Effector CD4-positive, alpha-beta T cell (primary cell): Measurements from ENCODE around the gene LUZP2. TPM values are rescaled to one million over a fixed set of nuclear protein-coding genes. Genes with fewer than 3 reads are reported as not detected.

Source experiments
- DNase-seq: peaks from one replicate; pipeline ENCODE4 v3.0.0-alpha.2; 2020
- total RNA-seq: gene quantifications from one replicate; lab custom pipeline; 2026; lab: John Stamatoyannopoulos, UW

The LUZP2 gene
- not detected for total RNA-seq

GRCh38 chr11:24496736-24497725 is at the start of gene LUZP2:
Gene LUZP2, plus strand, starts transcription at chr11:24497053.
- no peak for DNase-seq

DNA sequence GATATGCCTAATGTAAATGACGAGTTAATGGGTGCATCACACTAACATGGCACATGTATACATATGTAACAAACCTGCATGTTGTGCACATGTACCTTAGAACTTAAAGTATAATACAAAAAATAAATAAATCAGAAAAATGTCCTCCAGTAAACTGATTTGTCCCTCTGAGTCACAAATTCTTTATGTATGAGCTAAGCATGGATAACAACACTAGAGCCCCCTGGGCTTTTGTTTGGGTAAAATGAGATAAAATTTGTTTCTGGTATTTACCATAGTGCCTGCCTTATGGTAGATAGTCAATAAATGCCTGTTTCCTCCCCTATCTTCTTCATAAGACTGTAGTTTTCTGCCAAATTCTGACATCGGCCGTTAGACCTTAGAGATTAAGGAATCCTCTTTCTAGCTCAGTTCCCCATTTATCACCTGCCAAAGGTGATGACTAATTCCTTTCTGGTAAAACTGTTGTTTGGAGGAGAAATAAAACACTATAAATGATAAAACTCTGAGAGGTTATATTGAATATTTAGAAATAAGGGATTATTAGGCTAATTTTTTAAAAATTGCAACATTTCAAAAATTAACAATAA is 43.6 kb upstream of the LUZP2 start:
- no peak for DNase-seq

GRCh38 chr11:24457985-24458384 is 38.9 kb upstream of the LUZP2 start:
- no peak for DNase-seq

DNA sequence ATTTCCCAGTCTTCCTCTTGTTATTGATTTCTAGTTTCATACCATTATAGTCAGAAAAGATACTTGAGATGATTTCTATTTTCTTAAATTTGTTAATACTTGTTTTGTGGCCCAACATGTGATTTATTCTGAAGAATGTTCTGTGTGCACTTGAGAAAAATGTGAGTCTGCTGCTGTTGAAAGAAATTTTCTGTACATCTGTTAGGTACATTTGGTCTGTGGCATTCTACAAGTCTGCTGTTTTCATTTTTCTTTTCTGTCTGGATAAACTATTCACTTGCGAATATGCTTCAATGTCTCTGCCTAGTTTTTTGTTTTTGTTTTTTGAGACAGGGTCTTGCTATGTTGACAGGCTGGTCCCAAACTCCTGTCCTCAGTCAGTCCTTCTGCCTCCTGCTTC is 26.4 kb upstream of the LUZP2 start:
- DNase-seq, result no peak

- DNase-seq, result no peak
Measured at GRCh38 chr11:24471084-24471483, 25.8 kb upstream of the LUZP2 start.

GRCh38 chr11:24478718-24479117 is 18.1 kb upstream of the LUZP2 start:
- no peak for DNase-seq

GRCh38 chr11:24489477-24489876 is 7.4 kb upstream of the LUZP2 start:
- DNase-seq, result no peak

DNA sequence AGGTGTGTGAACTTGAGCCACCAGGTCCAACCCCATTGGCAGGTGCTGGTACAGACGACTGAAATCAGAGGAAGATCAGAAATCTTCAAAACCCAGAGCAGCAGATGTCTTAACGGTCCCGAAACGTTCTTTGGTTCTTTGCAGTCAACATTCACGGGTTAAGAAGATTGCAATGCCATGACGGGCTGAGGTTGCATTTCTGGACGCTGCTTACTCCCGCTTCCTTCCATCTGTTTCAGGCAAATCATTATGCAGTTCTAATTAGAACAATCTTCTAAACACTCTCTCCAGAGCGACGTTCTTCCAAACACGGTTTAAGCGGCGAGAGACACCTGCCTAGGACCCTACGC is 492 bp upstream of the LUZP2 start:
- no peak for DNase-seq

GRCh38 chr11:24497831-24498230 is 978 bp downstream of the LUZP2 start:
- no peak for DNase-seq

DNA sequence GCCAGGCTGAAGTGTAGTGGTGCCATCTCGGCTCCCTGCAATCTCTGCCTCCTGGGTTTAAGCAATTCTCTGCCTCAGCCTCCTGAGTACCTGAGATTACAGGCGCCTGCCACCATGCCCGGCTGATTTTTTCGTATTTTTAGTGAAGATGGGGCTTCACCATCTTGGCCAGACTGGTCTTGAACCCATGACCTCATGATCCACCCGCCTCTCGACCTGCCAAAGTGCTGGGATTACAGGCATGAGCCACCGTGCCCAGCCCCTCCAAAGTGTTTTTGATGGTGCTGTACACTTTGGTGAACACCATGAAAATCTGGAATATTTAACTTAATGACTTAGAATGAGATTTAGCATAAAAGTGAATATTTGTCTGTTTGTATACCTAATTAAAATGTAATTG is 5.6 kb downstream of the LUZP2 start:
- no peak for DNase-seq

GRCh38 chr11:24509114-24509513 is 12.3 kb downstream of the LUZP2 start:
- DNase-seq, result no peak

DNA sequence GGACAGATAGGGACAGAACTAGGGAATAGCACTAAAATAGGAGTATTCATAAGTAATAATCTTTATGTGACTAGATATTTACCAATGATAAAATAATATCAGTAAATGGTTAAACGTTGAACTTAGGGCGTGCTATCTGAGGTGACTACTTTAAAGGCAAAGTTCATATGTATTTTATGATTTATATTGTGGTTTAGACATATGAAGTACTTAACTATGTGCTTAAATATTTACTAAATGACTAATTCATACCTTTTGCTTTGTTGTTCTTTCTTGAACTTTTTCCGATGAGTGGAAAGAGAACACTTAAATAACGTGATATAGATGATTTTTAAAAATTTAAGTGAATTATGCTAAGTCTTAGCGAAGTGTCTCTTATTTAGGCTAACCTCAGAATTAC is 14.7 kb downstream of the LUZP2 start:
- DNase-seq, result no peak

- DNase-seq, result no peak
Measured at GRCh38 chr11:24513479-24514218, 16.8 kb downstream of the LUZP2 start.

GRCh38 chr11:24514219-24514594 is 17.4 kb downstream of the LUZP2 start:
- DNase-seq, result no peak

DNA sequence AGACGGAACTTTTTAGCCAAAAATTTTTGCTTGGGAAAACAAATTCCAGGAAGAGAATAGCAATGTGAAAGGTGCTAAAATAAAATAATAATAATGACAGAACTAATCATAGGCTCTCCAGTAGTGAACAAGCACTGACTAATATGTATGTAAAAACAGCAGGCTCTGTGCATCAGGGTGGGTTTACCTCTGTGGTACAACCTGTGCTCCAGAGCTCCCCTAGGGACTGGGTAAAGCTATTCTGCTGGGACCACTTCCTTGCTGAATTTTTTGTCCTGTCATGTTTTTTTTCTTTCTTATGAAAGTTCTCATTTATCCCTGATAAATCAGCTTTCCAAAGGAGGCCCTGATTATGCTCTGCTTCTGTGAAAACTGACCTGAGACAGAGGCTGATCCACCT is 18.8 kb downstream of the LUZP2 start:
- no peak for DNase-seq

- DNase-seq, result no peak
Measured at GRCh38 chr11:24516638-24517037, 19.8 kb downstream of the LUZP2 start.

DNA sequence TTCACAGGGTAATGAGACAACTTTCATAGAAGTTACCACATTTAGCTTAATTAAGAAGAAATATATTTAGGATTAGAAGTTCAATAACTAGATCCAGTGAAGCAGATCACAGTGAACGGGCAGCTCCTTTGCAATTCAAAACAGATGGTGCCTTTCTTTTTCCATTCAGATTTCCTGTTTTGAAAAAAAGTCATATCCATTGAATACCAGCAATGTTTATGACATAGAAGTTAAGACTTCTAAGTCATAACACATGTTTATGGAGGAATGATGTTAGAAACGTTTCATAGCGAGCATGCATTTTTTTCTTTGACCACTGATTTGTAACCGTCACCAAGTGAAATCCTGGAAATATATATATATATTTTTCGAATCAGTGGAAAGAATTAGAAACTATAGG is 24.7 kb downstream of the LUZP2 start:
- DNase-seq, result no peak

GRCh38 chr11:24524156-24524555 is 27.3 kb downstream of the LUZP2 start:
- no peak for DNase-seq

- DNase-seq, result no peak
Measured at GRCh38 chr11:24531528-24531927, 34.7 kb downstream of the LUZP2 start.

DNA sequence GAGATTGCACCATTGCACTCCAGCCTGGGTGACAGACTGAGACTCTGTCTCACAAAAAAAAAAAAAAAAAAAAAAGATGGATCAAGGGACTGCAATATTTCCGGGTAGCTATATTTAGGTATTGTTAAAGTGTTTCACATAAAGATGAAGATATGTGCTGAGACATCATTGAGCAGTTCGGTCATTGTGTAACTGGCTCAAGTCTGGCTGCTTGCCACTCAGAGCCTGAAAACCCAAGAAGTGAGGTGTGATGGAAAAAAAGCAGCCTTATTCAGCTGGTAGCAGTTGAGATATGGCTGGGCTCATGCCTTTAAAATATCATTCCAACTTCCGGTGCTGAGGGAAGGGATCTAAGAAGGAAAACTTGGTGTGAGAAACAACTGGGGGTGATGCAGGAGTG is 46.9 kb downstream of the LUZP2 start:
- no peak for DNase-seq

- DNase-seq, result no peak
Measured at GRCh38 chr11:24556693-24557092, 59.8 kb downstream of the LUZP2 start.

DNA sequence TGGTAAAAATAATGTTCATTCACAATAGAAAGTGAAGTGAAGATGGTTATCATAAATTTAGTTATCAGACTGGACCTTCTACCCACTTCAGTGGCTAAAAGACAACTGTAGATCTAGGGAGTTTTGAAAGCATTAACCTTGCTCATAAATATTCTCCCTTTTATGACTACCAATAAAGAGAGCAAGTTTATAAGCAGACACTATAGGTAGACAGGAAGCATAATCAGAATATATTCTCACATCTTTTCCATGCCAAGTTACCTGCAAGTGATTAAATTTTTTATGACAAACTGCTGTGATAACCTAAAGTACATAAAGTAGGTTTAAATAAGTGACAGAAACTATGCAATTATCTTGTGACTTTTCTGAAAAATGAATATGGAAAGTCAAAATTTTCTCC is 62.5 kb downstream of the LUZP2 start:
- DNase-seq, result no peak

GRCh38 chr11:24560324-24560723 is 63.5 kb downstream of the LUZP2 start:
- no peak for DNase-seq

DNA sequence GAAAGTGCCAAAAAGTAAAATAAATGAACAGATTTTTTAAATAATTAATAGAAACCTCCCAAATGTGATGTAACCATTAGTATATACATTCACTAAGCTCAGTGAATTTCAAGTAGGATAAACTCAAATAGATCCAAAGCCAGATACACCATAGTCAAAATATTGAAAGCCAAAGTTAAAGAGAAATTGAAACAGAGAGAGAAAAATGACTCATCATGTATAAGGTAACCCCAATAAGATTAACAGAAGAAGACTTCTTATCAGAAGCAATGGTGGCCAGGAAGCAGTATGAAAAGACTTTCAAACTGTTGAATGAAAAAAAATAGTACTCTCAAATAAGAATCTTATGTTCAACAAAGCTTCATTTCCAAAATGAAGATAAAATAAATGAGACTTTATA is 70.5 kb downstream of the LUZP2 start:
- DNase-seq, result no peak
